ENCODE data around the gene DEXI.

DNA sequence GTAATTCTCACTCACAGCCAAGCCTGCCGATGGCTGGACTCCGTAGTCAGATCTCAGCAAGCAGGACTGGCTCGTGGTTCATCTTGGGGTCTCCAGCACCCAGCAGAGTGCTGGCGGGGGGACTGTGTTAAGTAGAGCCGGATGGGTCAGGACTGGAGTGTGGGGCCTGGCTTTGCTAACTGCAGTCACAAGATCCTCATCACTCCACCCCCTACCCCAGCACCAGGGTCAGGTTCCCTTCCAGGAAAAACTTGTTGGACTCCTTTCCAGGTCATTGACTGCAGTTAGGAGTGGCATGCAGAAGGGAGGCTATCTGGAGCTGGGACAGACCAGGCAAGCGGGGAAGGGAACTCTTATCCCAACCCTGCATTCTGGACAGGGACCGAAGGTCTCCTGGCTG is 59.3 kb downstream of the DEXI start:
- TF ChIP-seq, protein P1, sequence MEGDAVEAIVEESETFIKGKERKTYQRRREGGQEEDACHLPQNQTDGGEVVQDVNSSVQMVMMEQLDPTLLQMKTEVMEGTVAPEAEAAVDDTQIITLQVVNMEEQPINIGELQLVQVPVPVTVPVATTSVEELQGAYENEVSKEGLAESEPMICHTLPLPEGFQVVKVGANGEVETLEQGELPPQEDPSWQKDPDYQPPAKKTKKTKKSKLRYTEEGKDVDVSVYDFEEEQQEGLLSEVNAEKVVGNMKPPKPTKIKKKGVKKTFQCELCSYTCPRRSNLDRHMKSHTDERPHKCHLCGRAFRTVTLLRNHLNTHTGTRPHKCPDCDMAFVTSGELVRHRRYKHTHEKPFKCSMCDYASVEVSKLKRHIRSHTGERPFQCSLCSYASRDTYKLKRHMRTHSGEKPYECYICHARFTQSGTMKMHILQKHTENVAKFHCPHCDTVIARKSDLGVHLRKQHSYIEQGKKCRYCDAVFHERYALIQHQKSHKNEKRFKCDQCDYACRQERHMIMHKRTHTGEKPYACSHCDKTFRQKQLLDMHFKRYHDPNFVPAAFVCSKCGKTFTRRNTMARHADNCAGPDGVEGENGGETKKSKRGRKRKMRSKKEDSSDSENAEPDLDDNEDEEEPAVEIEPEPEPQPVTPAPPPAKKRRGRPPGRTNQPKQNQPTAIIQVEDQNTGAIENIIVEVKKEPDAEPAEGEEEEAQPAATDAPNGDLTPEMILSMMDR (IDR thresholded peaks at IDR 0.05) = no peak
- TF ChIP-seq POLR2A (IDR thresholded peaks at IDR 0.05) = no peak

Data from adrenal gland (tissue), 5 donors.